ENCODE measurements around the gene KLKB1. TPM values are rescaled to one million over a fixed set of nuclear protein-coding genes. Genes with fewer than 3 reads are reported as not detected.
"Not testable (repeated sequence)": the region's sequence is repeated elsewhere in the genome, so short reads cannot be mapped to it uniquely, and the experiment has no call there.

KLKB1 gene
- polyA plus RNA-seq, 3 donors: 0.89 to 2.2 (median 1.6) TPM

DNA sequence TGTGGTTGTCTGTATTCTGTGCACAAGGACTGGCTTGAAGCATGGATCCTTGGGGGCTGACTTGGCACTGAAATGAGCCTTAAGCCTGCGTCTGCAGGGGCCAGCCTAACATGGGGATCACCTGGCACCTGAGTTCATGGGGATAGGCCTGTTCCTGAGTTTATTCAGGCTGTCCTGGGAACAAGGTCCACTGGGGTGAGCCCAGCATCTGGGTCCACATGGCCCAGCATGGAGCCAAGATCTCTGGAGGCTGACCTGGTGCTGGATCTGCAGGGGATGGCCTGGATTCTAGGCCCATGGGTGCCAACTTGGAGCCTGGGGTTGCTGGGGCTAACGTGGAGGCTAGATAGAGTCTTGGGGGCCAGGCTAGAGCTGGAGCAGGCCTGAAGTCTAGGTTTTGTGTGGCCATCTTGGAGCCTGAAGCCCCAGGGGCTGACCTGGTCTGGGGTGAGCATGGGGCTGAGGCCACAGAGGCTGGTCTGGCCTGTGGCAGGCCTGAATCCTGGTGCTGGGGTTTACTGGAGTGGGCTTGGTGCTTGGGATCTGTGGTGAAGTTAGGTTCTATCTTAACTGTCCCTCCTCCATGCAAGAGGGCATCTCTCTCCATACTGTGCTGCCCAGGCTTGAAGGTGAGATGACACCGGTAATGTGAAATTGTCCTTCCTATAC, 652 bp upstream of the KLKB1 start:
- no peak for DNase-seq (ENCODE audit: low read depth in 3 of 3, low spot score in 2 of 3)

- no peak for DNase-seq (ENCODE audit: low read depth in 3 of 3, low spot score in 2 of 3)
Measured at GRCh38 chr4:186227744-186228513, 622 bp downstream of the KLKB1 start.

DNA sequence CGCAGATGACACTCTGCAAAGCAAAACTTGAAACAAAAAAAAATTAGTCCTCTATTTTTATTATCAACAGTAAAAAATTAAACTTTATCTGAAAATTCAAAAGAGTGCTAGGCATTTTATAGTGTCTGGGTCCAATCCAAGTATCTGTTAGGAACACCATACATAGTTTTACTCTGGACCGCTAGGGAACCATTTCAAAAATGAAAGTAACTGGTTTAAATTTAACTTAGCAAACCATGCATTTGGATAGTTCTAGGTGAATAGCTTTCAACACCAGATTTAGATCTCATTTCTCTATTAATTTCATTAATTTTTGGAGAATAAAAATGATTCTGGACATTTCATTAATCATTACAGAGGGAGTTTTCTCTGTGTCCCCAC, 1.2 kb downstream of the KLKB1 start:
- no peak for DNase-seq (ENCODE audit: low read depth in 3 of 3, low spot score in 2 of 3)

- DNase-seq (ENCODE audit: low read depth in 3 of 3, low spot score in 2 of 3): no peak
Measured at GRCh38 chr4:186234367-186234766, 7.1 kb downstream of the KLKB1 start.

- no peak for DNase-seq (ENCODE audit: low read depth in 3 of 3, low spot score in 2 of 3)
Measured at GRCh38 chr4:186236126-186236525, 8.8 kb downstream of the KLKB1 start.

DNA sequence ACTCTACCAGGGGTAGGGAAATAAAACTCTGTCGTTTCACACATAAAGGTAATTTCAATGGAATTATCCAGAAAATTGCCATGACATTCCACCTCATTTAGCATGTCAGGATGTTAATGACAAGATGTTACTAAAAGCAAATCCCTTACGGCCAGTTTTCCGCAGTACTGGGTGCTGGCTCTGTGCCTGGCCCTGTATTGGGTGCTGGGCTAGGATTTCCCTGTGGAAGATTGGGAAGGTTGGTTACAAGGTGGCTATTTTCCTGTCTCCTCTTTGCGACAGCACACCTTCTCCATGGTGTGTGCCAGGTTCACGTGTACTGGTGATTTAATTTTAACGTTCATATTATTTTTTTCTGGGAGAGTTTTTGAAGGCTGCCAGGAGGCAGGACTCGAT, 13.1 kb downstream of the KLKB1 start:
- DNase-seq (ENCODE audit: low read depth in 3 of 3, low spot score in 2 of 3): no peak

- DNase-seq (ENCODE audit: low read depth in 3 of 3, low spot score in 2 of 3): no peak
Measured at GRCh38 chr4:186240848-186241491, 13.7 kb downstream of the KLKB1 start.

DNA sequence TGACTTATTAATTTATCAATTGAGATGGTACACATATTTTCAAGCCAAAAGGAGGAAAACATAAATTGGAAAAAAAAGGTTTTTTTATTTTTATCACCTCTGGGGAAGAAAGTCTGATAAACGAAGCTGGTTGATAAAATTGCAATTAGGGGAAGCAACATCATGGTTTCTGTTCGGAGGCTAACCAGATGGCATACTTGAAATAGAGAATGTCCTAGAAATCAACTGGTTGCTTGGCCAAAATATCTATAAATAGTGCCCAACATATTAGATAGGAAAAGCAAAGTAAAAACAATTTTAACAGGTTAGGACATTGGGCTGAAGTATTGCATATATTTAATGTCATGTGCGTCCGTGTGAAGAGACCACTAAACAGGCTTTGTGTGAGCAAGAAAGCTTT, 14.3 kb downstream of the KLKB1 start:
- DNase-seq (ENCODE audit: low read depth in 3 of 3, low spot score in 2 of 3): no peak

DNA sequence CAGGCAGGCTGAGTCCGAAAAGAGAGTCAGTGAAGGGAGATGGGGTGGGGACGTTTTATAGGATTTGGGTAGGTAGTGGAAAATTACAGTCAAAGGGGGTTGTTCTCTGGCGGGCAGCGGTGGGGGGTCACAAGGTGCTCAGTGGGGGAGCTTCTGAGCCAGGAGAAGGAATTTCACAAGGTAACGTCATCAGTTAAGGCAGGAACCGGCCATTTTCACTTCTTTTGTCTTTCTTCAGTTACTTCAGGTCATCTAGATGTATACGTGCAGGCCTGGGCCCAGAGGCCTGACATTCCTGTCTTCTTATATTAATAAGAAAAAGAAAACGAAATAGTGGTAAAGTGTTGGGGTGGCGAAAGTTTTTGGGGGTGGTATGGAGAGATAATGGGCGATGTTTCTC, 14.7 kb downstream of the KLKB1 start:
- DNase-seq (ENCODE audit: low read depth in 3 of 3, low spot score in 2 of 3): not testable (repeated sequence)

DNA sequence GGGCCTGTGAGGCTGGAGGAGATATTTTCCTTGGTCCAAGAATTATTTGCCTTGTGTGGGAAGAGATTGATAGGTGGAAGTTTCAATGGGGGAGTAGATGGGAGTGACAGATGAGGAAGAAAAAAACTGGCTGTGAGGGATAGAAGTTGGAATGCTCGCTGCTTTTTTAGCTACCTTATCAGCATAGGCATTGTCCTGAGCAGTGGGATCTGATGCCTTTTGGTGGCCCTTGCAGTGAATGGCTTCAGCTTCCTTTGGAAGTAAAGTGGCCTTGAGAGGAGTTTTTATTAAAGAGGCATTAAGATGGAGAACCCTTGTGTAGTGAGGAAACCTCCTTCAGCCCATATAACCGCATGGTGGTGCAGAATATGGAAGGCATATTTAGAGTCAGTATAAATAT, 16.0 kb downstream of the KLKB1 start:
- DNase-seq (ENCODE audit: low read depth in 3 of 3, low spot score in 2 of 3): no peak

GRCh38 chr4:186244835-186245234, 17.5 kb downstream of the KLKB1 start:
- no peak for DNase-seq (ENCODE audit: low read depth in 3 of 3, low spot score in 2 of 3)

- not testable (repeated sequence) for DNase-seq (ENCODE audit: low read depth in 3 of 3, low spot score in 2 of 3)
Measured at GRCh38 chr4:186247062-186247752, 19.9 kb downstream of the KLKB1 start.

DNA sequence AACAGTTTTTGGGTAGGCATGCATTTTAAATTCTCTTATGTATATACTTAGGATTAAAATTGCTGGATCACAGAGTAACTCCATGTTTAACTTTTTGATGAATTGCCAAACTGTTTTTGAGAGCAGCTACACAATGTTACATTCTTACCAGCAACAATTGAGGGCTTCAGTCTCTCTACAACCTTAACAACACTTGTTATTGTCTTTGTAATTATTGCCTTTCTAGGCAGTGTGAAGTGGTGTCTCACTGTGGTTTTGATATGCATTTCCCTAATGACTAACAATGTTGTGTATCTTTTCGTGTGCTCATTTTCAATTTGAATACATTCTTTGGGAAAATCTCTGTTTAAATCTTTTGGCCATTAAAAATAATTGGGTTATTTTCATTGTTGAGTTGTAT, 21.3 kb downstream of the KLKB1 start:
- no peak for DNase-seq (ENCODE audit: low read depth in 3 of 3, low spot score in 2 of 3)

- DNase-seq (ENCODE audit: low read depth in 3 of 3, low spot score in 2 of 3): no peak
Measured at GRCh38 chr4:186249785-186250754, 22.8 kb downstream of the KLKB1 start.

GRCh38 chr4:186250760-186251159, 23.5 kb downstream of the KLKB1 start:
- DNase-seq (ENCODE audit: low read depth in 3 of 3, low spot score in 2 of 3): no peak

- DNase-seq (ENCODE audit: low read depth in 3 of 3, low spot score in 2 of 3): no peak
Measured at GRCh38 chr4:186255122-186255521, 27.8 kb downstream of the KLKB1 start.

DNA sequence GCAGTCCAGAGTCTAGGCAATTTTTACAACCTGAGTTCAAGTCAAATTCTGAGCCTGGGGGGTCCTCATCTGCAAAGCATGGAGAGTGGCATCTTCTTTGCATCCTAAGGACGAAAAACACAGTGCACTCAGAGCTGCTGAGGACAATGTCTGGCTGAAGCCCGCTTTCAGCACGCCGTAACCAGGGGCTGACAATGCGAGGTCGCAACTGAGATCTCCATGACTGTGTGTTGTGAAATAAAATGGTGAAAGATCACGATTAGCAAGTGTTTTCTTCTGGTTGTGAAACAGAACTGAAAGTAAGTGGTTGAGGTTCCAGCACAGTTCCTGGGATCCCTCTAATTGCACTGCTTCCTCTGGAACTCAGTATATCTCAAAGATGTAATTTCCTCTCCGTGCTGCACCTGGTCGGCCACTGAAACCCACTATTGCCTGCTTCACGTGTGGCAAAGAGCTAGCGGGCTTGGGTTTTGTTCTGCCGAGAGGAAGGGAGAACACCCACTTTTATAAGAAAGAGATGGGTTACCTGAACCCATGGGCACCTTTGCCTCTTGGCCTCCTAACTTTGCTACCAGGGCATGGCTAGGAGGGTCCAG, 31.0 kb downstream of the KLKB1 start:
- no peak for DNase-seq (ENCODE audit: low read depth in 3 of 3, low spot score in 2 of 3)

GRCh38 chr4:186260117-186260503, 32.8 kb downstream of the KLKB1 start:
- DNase-seq (ENCODE audit: low read depth in 3 of 3, low spot score in 2 of 3): no peak

DNA sequence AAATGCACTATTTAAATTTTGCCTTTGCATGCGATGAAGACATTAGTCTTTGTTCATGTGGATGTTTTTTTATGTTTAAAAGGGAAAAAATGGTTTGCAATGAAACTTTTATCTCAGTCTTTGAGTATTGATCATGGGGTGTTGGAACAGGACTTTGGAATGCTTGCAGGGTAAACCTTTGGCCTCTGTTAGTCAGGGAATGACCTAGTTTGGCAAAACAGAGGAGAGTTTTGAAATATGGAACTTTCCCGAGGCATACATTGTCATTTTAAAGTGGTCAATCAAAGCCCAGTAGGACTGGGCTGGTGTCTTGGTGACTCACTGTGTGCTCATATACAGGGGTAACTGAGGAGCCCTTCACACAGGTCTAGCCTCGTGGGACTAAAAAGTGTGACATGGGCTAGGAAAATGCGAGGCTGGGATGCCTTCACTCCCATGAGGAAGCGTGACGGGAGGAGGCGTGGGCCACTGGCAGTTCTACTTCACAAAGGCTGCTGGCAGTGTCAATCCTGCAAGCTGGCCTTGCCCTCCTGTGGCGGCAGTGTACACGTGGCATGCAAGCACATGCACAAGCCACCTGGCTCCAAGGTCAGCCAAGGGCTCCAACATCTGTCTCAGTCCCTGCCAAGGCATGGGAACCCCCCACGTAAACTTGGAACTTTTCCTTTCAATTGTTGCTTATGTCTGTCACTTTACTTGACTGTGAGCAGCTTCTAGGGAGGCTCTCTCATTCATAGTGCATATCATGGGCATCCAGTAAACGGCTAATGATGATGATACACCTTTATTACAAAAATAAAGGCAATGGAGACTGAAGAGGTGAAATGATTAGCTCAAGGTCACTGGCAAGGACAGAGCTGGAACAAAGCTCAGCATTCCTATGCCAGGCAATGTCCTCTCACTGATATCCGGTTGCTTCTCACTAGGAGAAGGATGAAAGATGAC, 33.5 kb downstream of the KLKB1 start:
- DNase-seq (ENCODE audit: low read depth in 3 of 3, low spot score in 2 of 3): no peak
